Activated CD4-positive, alpha-beta T cell treated with anti-CD3 and anti-CD28 coated beads, Interleukin-2, amount 10 ng/mL, durations not matched to agents 7 days and 5 days (primary cell): ENCODE measurements around the gene CA9. TPM values are rescaled to one million over a fixed set of nuclear protein-coding genes. Genes with fewer than 3 reads are reported as not detected.
A peak's percentile ranks its signal among the peaks of the same experiment; 100 is the strongest.

Experiments used
- CTCF ChIA-PET: fragments of 350-600 bp; sonication (Branson Sonifier 250); formaldehyde crosslinking; loops from one replicate; lab custom pipeline; 2021; ENCODE audit warnings: antibody characterized with exemption; lab: Charles Lee
- POLR2A ChIA-PET: fragments of 350-600 bp; sonication (Branson Sonifier 250); formaldehyde crosslinking; loops from one replicate; lab custom pipeline; 2021; ENCODE audit warnings: antibody characterized with exemption; lab: Charles Lee
- DNase-seq: peaks from one replicate; pipeline ENCODE4 v3.0.0-alpha.2; 2020
- H3K27ac Mint-ChIP-seq: one replicate; pipeline ENCODE4 v1.8.0; 2021; ENCODE audit warnings: mild to moderate bottlenecking, moderate library complexity, mixed read lengths
- H3K27me3 Mint-ChIP-seq: one replicate; pipeline ENCODE4 v1.8.0; 2021; ENCODE audit warnings: mixed read lengths
- H3K36me3 Mint-ChIP-seq: one replicate; pipeline ENCODE4 v1.8.0; 2021; ENCODE audit warnings: low read depth, mixed read lengths
- H3K4me1 Mint-ChIP-seq: one replicate; pipeline ENCODE4 v1.8.0; 2021; ENCODE audit warnings: mixed read lengths
- H3K4me3 Mint-ChIP-seq: one replicate; pipeline ENCODE4 v1.8.0; 2021; ENCODE audit warnings: mild to moderate bottlenecking, moderate library complexity, mixed read lengths
- H3K9me3 Mint-ChIP-seq: one replicate; pipeline ENCODE4 v1.8.0; 2021; ENCODE audit warnings: mixed read lengths
- total RNA-seq, 2 experiments: library from RNA; stranded (reverse); gene quantifications; one replicate each; pipeline ENCODE4 v1.2.3, GENCODE V29; 2021

The CA9 gene
- total RNA-seq, 2 experiments from 2014 or later, result 0.40 TPM; not detected in 1

DNA sequence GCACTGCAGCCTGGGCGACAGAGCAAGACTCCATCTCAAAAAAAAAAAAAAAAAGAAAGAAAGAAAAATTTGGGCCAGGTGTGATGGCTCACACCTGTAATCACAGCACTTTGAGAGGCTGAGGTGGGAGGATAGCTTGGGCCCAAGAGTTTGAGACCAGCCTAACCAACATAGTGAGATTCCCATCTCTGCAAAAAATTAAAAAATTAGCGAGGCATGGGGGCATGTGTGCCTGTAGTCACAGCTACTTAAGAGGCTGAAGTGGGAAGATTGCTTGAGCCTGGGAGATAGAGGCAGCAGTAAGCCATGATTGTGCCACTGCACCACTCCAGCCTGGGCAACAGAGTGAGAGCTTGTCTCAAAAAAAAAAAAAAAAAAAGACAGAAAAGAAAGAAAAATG is 20.1 kb upstream of the CA9 start:
- H3K27ac Mint-ChIP-seq, result no peak overlapping the region
- H3K9me3 Mint-ChIP-seq, result no peaks in the 10 kb centered on the region
- H3K27me3 Mint-ChIP-seq, result peaks cover 4% of the 10 kb centered on the region
- peaks cover 53% of the 10 kb centered on the region for H3K4me1 Mint-ChIP-seq
- DNase-seq, result no peak
- H3K36me3 Mint-ChIP-seq, result peaks cover 20% of the 10 kb centered on the region
- ChIA-PET CTCF (interaction anchor here (0.6 to 1.1 kb wide), 4 partner anchors 8 to 103 kb away, joined by 3 to 5 read pairs (median 3); partner anchors contain the start of genes GBA2 and RGP1), POLR2A (no interaction called here)
- H3K4me3 Mint-ChIP-seq, result no peak overlapping the region

DNA sequence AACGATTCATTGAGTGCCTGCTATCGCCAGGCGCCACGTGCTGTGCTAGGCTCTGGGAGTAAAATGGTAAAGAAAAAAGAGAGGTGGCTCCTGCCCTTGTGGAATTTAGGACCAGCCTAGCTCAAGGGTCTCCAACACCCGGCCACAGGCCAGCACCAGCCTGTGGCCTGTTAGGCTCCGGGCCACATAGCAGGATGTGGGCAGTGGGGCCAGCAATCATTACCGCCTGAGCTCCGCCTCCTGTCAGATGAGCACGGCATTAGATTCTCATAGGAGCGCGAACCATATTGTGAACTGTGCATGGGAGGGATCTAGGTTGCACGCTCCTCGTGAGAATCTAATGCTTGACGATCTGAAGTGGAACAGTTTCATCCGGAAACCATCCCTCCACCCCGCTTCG is 17.4 kb upstream of the CA9 start:
- ChIA-PET POLR2A (no interaction called here), CTCF (interaction anchor here (1.1 to 4.9 kb wide), 7 partner anchors 7 to 75 kb away, joined by 3 to 60 read pairs (median 8); partner anchors contain the start of genes CREB3 and TLN1)
- Mint-ChIP-seq H3K27ac (no peak overlapping the region), H3K36me3 (peaks cover 26% of the 10 kb centered on the region), H3K9me3 (no peaks in the 10 kb centered on the region), H3K4me3 (no peak overlapping the region), H3K4me1 (peaks cover 61% of the 10 kb centered on the region), H3K27me3 (peaks cover 4% of the 10 kb centered on the region)
- DNase-seq, result no peak

DNA sequence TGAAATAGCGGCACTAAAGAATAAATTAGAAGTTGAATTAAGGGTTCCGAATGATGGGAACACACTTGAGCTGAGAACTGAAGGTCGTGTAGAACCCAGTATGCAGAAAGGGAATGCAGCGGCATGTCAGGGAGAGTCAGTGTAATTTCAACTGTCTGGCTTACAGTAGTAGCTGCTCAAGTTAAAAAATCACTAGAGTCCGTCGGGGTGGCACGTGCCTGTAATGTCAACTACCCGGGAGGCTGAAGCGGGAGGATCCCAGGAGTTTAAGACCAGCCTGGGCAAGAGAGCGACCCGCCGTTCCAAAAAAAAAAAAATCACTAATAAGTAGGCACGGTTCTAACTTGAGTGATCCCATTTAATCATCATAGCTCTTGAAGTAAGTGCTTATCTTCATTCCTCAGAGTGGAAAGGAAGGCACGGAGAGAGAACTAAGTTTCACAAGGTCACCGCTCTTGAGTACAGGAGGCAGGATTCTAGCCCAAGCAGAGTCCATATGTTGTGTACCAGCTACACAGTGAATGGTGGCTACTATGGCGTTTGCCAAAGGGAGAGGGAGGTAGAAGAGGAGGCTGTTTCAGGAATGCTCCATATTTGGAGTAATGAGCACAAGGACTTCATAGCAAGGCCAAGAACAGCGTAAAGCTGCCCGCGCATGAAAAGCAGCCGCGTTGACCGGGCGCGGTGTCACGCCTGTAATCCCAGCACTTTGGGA is 16.7 kb upstream of the CA9 start:
- Mint-ChIP-seq H3K9me3 (no peaks in the 10 kb centered on the region), H3K4me1 (peaks cover 60% of the 10 kb centered on the region), H3K27me3 (peaks cover 4% of the 10 kb centered on the region), H3K36me3 (peaks cover 30% of the 10 kb centered on the region), H3K27ac (peak overlapping the region; percentile 99), H3K4me3 (peak overlapping the region; percentile 93)
- ChIA-PET POLR2A (no interaction called here), CTCF (interaction anchor here (0.7 to 4.9 kb wide), 20 partner anchors 8 to 159 kb away, joined by 3 to 60 read pairs (median 6); partner anchors contain the start of genes CREB3, GBA2, RGP1 and TESK1)
- no peak for DNase-seq

DNA sequence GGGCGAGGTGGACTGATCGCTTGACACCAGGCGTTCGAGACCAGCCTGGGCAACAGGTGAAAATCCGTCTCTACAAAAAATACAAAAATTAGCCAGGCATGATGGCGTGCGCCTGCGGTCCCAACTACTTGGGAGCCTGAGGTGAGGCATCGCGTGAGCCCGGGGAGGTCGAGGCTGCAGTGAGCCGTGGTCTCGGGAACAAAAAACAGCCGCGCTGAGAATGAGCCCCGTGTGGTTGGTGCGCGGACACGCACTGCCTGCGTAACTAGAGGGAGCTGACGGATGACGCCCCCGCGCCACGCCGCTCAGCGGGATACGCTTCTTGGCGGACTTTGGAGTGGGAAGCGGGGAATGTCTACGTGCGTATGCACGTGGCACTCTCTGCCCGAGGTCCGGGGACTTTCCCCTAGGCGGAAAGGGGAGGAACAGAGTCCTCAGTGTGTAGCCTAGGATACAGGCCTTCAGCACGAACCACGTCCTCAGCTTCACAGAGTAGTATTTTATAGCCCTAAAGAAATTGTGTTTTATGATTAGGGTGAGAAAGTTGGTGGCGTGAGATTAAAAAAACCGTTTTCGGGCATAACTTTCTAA is 16.1 kb upstream of the CA9 start, which contains the start of gene RMRP:
Gene RMRP, minus strand, starts transcription at position 474 of the 591 bp plus-strand sequence.
- H3K4me3 Mint-ChIP-seq, result peak within 1 kb of the TSS; percentile 93
- DNase-seq, result peak; percentile 91
- no peaks in the 10 kb centered on the region for H3K9me3 Mint-ChIP-seq
- ChIA-PET POLR2A (interaction anchor here (0.9 kb wide), 1 partner anchor 92 kb away, joined by 3 read pairs; the partner anchor contains the start of genes GBA2 and RGP1), CTCF (interaction anchor here (0.6 to 4.9 kb wide), 28 partner anchors 8 to 225 kb away, joined by 3 to 60 read pairs (median 5); partner anchors contain the start of genes CREB3, GBA2, RGP1 and TESK1)
- peak within 1 kb of the TSS; percentile 99 for H3K27ac Mint-ChIP-seq
- H3K36me3 Mint-ChIP-seq, result peaks cover 37% of the 10 kb centered on the region
- peaks cover 4% of the 10 kb centered on the region for H3K27me3 Mint-ChIP-seq
- H3K4me1 Mint-ChIP-seq, result peaks cover 64% of the 10 kb centered on the region

DNA sequence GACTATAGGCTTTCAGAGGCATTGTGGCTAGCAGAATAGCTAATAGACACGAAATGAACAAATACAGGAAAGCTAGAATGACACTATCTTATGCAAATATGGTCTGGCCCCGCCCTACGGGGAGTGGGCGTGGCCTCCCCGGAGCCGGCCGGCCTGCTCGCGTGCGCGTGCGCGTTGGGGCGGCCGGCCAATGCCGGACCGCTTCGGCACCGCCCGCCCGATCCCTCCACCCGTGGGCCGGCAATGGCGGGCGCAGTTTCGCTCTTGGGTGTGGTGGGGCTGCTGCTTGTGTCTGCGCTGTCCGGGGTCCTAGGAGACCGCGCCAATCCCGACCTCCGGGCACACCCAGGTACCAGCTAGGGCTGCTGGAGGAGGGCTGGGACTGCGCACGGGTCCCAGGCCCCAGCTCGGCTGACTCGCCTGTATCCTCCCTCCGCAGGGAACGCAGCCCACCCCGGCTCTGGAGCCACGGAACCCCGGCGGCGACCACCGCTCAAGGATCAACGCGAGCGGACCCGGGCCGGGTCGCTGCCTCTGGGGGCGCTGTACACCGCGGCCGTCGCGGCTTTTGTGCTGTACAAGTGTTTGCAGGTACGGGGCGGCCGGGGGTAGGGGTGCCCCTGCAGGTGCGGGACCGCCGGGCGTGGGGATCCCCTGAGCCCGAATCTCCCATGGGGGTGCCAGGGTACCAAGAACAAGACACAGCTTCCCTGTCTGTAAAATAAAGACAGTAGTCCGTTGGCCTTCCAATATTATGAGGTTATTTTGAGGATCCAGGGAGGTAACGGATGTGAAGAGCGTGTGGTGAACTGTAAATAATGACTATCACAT is 15.4 kb upstream of the CA9 start, which contains the start of gene CCDC107:
Gene CCDC107, plus strand, starts transcription at position 156 of the 831 bp plus-strand sequence. Its CDS starts 88 bp downstream, at position 244.
- H3K27me3 Mint-ChIP-seq, result peaks cover 4% of the 10 kb centered on the region
- H3K36me3 Mint-ChIP-seq, result peaks cover 41% of the 10 kb centered on the region
- CTCF ChIA-PET, result interaction anchor here (0.6 to 4.9 kb wide), 35 partner anchors 9 to 224 kb away, joined by 3 to 60 read pairs (median 5); partner anchors contain the start of genes CREB3, GBA2, RGP1 and TESK1
- peak; percentile 80 for DNase-seq
- peak within 1 kb of the TSS; percentile 99 for H3K27ac Mint-ChIP-seq
- H3K9me3 Mint-ChIP-seq, result no peaks in the 10 kb centered on the region
- H3K4me3 Mint-ChIP-seq, result peak within 1 kb of the TSS; percentile 93
- peaks cover 71% of the 10 kb centered on the region for H3K4me1 Mint-ChIP-seq
- POLR2A ChIA-PET, result interaction anchor here (0.9 kb wide), 1 partner anchor 91 kb away, joined by 3 read pairs; the partner anchor contains the start of genes GBA2 and RGP1

- ChIA-PET CTCF (interaction anchor here (0.7 to 4.9 kb wide), 16 partner anchors 11 to 97 kb away, joined by 3 to 60 read pairs (median 6); partner anchors contain the start of genes CREB3, GBA2, RGP1 and TESK1), POLR2A (no interaction called here)
- Mint-ChIP-seq H3K27ac (peak overlapping the region; percentile 82), H3K9me3 (no peaks in the 10 kb centered on the region), H3K36me3 (peaks cover 42% of the 10 kb centered on the region), H3K27me3 (peaks cover 4% of the 10 kb centered on the region), H3K4me1 (peaks cover 77% of the 10 kb centered on the region), H3K4me3 (peak overlapping the region; percentile 93)
- no peak for DNase-seq
Observed at GRCh38 chr9:35658968-35659220, 14.8 kb upstream of the CA9 start.

- ChIA-PET CTCF (interaction anchor here (0.7 to 4.9 kb wide), 14 partner anchors 11 to 97 kb away, joined by 3 to 60 read pairs (median 7); partner anchors contain the start of genes CREB3, GBA2, RGP1 and TESK1), POLR2A (no interaction called here)
- Mint-ChIP-seq H3K9me3 (no peaks in the 10 kb centered on the region), H3K4me3 (peak overlapping the region; percentile 93), H3K4me1 (peaks cover 80% of the 10 kb centered on the region), H3K27ac (peak overlapping the region; percentile 82), H3K36me3 (peaks cover 42% of the 10 kb centered on the region), H3K27me3 (peaks cover 4% of the 10 kb centered on the region)
- DNase-seq, result no peak
Observed at GRCh38 chr9:35659340-35659739, 14.4 kb upstream of the CA9 start.

- Mint-ChIP-seq H3K9me3 (no peaks in the 10 kb centered on the region), H3K4me3 (peak overlapping the region; percentile 26), H3K36me3 (peaks cover 42% of the 10 kb centered on the region), H3K4me1 (peaks cover 87% of the 10 kb centered on the region), H3K27ac (peak overlapping the region; percentile 54), H3K27me3 (peaks cover 4% of the 10 kb centered on the region)
- ChIA-PET POLR2A (interaction anchor here (1.0 kb wide), 1 partner anchor 9 kb away, joined by 4 read pairs; no protein-coding TSS in a partner anchor), CTCF (interaction anchor here (1.0 to 7.2 kb wide), 7 partner anchors 13 to 129 kb away, joined by 3 to 74 read pairs (median 5); partner anchors contain the start of gene SIT1)
- no peak for DNase-seq
Observed at GRCh38 chr9:35660966-35661415, 12.7 kb upstream of the CA9 start.

DNA sequence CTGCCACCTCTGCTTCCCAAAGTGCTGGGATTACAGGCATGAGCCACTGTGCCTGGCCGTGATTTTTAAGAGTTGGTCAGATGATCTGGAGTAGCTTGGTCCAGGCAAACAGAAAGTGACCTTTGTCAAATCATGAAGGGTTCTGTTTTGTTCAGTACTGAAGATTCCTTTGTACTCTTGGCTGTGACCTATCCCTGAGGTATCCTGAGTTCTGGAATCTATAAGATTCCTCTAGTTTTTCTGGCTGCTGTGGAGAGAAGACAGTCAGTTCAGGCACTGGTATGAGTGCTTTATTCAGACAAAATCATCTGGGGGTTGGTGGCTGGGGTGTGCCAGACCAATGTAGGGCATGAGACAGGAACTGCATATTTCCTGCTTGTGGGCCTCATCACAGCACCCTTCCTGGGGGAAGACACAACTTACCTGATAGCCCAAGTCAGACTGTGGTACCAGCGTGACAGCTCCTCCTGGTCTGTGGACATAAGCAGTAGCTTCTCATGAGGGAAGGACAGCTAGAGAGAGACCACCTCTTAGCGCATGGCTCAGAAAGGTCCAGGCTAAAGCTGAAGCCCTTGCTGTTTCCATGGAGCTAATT is 11.9 kb upstream of the CA9 start:
- H3K27me3 Mint-ChIP-seq, result peaks cover 4% of the 10 kb centered on the region
- peak overlapping the region; percentile 76 for H3K27ac Mint-ChIP-seq
- H3K9me3 Mint-ChIP-seq, result no peaks in the 10 kb centered on the region
- H3K4me1 Mint-ChIP-seq, result peaks cover 86% of the 10 kb centered on the region
- ChIA-PET POLR2A (interaction anchor here (0.5 to 1.0 kb wide), 3 partner anchors 8 to 81 kb away, joined by 3 to 4 read pairs (median 3); no protein-coding TSS in a partner anchor), CTCF (interaction anchor here (1.3 to 7.2 kb wide), 5 partner anchors 14 to 95 kb away, joined by 5 to 74 read pairs (median 5); partner anchors contain the start of gene SIT1)
- peak; percentile 40 for DNase-seq
- peak overlapping the region; percentile 50 for H3K4me3 Mint-ChIP-seq
- peaks cover 42% of the 10 kb centered on the region for H3K36me3 Mint-ChIP-seq

DNA sequence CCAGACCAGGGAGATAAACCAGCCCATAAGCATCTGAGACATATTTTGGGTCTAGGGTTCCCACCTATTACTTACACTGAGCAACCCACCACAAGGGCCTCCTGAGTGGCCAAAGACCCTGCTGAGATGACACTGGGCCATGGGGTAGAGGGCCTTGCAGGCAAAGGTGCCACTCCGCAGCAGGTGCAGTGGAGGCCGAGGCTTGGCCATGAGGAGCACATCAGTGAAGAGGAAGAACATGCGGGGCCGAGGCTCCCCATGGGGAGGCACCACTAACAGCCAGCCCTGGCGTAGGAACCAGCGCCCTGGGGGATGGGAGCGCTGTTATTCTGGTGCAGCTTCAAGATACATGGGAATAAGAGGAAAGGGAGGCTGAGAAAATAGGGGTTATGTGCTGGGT is 11.3 kb upstream of the CA9 start:
- H3K4me3 Mint-ChIP-seq, result peak overlapping the region; percentile 50
- H3K36me3 Mint-ChIP-seq, result peaks cover 42% of the 10 kb centered on the region
- ChIA-PET CTCF (interaction anchor here (1.3 to 7.2 kb wide), 3 partner anchors 14 to 66 kb away, joined by 5 to 74 read pairs (median 7); partner anchors contain the start of gene SIT1), POLR2A (interaction anchor here (0.6 kb wide), 1 partner anchor 82 kb away, joined by 3 read pairs; no protein-coding TSS in a partner anchor)
- peaks cover 4% of the 10 kb centered on the region for H3K27me3 Mint-ChIP-seq
- no peak for DNase-seq
- H3K9me3 Mint-ChIP-seq, result peaks cover 3% of the 10 kb centered on the region
- peak overlapping the region; percentile 76 for H3K27ac Mint-ChIP-seq
- H3K4me1 Mint-ChIP-seq, result peaks cover 80% of the 10 kb centered on the region
